Neuron (in vitro differentiated cells): Measurements from ENCODE around the gene NPIPB6.
"Not testable (repeated sequence)": the region's sequence is repeated elsewhere in the genome, so short reads cannot be mapped to it uniquely, and the experiment has no call there.

Experiments used
- H2AFZ ChIP-seq: one replicate; pipeline ENCODE4 v1.6.1; 2013; ENCODE audit warnings: low read depth, mild to moderate bottlenecking, inconsistent platforms, low read length, moderate library complexity
- H3K27me3 ChIP-seq: one replicate; pipeline ENCODE4 v1.6.1; 2013; ENCODE audit warnings: low read length; ENCODE audit not compliant: insufficient read depth
- H3K36me3 ChIP-seq: one replicate; pipeline ENCODE4 v1.6.1; 2013; ENCODE audit warnings: low read length; ENCODE audit not compliant: insufficient read depth
- H3K4me1 ChIP-seq: one replicate; pipeline ENCODE4 v1.6.1; 2013; ENCODE audit warnings: low read length; ENCODE audit not compliant: insufficient read depth
- H3K4me3 ChIP-seq: 2 replicates; pipeline ENCODE4 v1.5.1; 2013; ENCODE audit warnings: mild to moderate bottlenecking, low read length, moderate library complexity
- H3K9me3 ChIP-seq: one replicate; pipeline ENCODE4 v1.6.1; 2013; ENCODE audit warnings: low read length

NPIPB6 gene

DNA sequence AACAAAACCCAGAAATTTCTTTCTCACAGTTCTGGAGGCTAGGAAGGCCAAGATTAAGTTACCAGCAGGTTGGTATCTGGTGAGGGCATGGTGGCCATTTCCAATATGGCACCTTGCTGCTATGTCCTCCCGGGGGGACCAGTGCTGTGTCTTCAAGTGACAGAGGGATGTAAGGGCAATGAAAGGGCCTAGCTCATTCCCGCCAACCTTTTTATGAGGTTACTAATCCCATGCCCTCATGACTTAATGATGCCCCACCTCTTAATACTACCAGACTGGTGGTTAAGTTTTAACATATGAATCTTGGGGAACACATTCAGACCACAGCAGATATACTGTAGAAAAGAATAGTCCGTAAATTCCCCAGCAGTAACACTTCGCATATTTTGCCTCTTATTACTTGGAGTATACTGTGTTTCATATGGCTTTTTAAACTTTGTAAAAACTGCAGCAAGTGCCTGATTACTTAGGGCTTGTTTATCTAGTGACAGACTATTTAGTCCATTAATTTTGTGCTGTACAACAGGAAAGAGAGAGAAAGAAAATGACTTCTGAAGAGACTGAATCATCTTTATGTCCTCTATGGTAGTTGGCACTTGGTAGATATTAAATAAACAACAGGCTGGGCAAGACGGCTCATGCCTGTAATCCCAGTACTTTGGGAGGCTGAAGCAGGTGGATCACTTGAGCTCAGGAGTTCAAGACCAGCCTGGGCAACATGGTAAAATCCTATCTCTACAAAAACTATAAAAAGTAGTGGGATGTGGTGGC is 26.2 kb downstream of the NPIPB6 start:
- not testable (repeated sequence) for H2AFZ ChIP-seq, H3K36me3 ChIP-seq, H3K27me3 ChIP-seq, H3K4me3 ChIP-seq, H3K9me3 ChIP-seq, H3K4me1 ChIP-seq

DNA sequence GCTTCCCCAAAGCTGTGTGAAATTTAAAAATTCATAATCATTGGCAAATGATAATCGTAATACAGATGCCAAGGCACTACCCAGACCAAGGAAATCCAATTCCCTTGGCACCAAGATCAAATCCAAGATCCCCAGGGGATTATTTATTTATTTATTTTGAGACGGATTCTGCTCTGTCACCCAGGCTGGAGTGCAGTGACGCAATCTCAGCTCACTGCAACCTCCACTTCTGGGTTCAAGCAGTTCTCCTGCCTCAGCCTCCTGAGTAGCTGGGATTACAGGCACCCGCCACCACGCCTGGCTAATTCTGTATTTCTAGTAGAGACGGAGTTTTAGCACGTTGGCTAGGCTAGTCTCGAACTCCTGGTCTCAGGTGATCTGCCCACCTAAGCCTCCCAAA is 27.6 kb downstream of the NPIPB6 start:
- H3K4me1 ChIP-seq: not testable (repeated sequence)

DNA sequence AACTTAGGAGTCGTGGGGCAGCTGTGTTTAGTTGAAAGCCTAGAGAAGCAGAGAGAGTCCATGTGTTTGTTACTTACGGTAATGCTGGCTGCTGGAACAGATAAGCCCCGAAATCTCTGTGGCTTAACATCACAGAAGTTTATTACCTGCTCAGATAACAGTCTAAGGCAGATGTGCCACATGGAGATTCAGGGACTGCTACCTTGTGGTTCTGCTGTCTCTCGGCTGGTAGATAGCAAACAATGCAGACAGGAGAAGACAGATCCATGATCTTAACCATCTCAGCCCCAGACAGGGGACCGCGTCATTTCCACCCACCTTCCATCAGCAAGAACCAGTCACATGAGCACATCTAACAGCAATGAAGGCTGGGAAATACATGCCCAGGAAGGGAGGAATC is 30.7 kb downstream of the NPIPB6 start:
- not testable (repeated sequence) for H3K4me3 ChIP-seq, H2AFZ ChIP-seq, H3K27me3 ChIP-seq, H3K36me3 ChIP-seq, H3K4me1 ChIP-seq, H3K9me3 ChIP-seq

More for the DNA sequence above, 27.6 kb downstream of the NPIPB6 start:
- H2AFZ ChIP-seq, H3K36me3 ChIP-seq, H3K27me3 ChIP-seq, H3K9me3 ChIP-seq, H3K4me3 ChIP-seq: not testable (repeated sequence)

DNA sequence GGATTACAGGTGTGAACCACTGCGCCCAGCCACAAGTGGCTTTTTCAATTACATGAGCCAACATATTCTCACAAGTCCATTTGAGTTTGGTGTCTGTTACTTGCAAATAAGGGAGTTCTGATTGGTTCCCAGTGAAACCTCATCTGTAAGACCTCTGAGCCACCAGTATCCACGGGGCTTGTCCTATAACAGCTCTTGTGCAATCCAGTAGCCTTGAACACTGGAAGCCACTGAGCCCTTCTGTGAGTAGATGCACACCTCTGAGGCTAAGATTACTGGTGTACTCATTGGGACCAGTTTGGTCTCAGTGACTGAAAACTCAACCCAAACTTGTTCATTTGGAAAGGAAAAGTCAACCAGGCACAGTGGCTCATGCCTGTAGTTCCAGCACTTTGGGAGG is 32.3 kb downstream of the NPIPB6 start:
- H3K4me3 ChIP-seq, H3K9me3 ChIP-seq, H3K4me1 ChIP-seq, H3K27me3 ChIP-seq, H2AFZ ChIP-seq, H3K36me3 ChIP-seq: not testable (repeated sequence)

DNA sequence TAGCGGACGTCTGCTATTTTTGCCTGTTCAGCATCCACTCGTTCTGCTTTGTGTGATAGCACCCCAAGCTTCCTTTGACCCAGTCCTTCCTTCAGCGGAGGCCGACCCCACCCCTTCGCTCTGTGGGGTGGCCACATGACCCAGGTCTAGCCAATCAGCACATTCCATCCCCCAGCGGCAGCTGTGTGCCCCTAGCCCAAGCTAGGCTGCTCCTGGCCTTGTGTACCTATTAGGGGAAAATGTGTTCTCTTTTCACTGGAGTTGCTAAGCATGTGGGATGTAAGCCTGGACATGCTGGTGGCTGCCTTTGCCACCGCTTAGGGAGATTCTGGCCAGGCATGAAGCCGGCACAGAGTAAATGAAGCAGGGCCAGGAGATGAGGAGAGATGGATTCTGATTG is 33.1 kb downstream of the NPIPB6 start:
- not testable (repeated sequence) for H3K4me1 ChIP-seq, H3K4me3 ChIP-seq, H3K27me3 ChIP-seq, H3K36me3 ChIP-seq, H3K9me3 ChIP-seq, H2AFZ ChIP-seq

DNA sequence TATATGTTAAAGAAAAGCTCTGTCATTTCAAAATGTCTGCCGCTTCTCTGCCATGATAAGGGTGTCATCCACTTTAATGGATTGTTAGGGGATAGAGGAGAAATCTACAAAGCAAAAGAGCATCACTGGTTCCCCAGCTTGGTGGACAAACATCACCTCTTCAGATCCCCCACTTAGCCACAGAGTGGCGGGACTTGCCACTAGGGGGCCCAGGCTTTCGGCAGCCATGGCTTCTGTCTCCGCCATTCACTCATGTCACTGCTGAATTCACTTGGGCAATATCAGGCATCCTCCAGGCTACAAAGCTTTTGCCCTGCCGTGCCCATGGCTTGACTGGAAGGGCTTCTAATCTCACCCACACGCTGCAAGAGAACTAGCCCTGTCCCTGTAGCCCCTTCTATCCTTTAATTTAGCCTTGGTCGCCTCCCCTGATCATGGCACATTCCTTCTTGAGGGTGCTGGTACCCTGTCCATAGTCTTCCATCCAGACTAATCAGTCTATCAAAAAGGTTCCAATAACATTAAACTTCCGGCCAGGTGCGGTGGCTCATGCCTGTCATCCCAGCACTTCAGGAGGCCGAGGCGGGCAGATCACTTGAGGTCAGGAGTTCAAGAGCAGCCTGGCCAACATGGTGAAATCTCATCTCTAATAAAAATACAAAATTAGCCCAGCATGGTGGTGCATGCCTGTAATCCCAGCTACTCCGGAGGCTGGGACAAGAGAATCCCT is 36.3 kb downstream of the NPIPB6 start:
- no peaks in the 10 kb centered on the region for H3K9me3 ChIP-seq
- no peaks in the 10 kb centered on the region for H3K27me3 ChIP-seq
- no peaks in the 10 kb centered on the region for H3K4me1 ChIP-seq

DNA sequence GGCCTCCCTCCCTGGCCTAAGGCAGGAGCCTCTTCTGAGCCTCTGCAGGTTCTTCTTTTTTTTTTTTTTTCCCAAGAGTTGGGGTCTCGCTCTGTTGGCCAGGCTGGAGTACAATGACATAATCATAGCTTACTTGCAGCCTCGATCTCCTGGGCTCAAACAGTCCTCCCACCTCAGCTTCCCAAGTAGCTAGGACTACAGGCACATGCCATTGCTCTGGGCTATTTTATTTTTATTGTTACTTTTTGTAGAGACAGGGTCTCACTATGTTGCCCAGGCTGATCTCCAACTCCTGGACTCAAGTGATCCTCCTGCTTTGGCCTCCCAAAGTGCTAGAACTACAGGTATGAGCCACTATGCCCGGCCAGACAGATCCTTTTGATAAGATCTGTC is 38.4 kb downstream of the NPIPB6 start:
- Histone ChIP-seq H3K4me1 (no peaks in the 10 kb centered on the region), H3K27me3 (no peaks in the 10 kb centered on the region), H2AFZ (no peak overlapping the region), H3K4me3 (no peak overlapping the region), H3K9me3 (no peaks in the 10 kb centered on the region), H3K36me3 (peaks cover 5% of the 10 kb centered on the region)

More for the DNA sequence above, 36.3 kb downstream of the NPIPB6 start:
- no peak overlapping the region for H3K4me3 ChIP-seq
- no peak overlapping the region for H2AFZ ChIP-seq
- no peaks in the 10 kb centered on the region for H3K36me3 ChIP-seq

DNA sequence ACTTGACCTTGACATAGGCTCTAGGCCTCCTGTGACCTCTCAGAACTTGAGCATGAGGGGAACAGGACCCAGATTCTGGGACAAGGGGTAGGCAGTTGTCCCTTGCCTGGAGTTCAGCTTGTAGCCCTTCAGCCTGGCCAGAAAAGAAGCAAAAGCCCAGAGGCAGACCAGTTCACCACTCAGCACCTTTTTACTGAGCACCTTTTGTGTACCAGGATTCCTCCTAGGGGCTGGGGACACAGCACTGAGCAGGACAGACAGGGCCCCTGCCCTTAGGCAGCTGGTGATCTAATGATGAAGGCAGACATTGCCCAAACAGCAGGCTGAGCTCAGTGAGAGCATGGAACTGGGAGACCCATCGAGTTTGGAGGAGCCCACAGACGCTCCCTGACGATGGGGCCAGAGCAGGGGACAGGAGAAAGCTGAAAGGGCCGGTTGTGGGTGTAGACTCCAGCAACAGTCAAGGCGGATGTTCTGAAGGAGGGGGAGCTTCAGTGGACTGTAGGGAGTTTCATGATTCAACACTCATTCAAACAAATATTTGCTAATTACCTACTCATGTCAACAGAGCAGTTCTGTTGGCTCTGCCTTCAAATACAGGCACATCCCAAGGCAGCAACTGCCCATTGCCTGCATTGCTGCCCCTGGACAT is 38.9 kb downstream of the NPIPB6 start:
- no peak overlapping the region for H2AFZ ChIP-seq
- H3K4me3 ChIP-seq: no peak overlapping the region
- H3K4me1 ChIP-seq: no peaks in the 10 kb centered on the region
- no peaks in the 10 kb centered on the region for H3K27me3 ChIP-seq
- H3K9me3 ChIP-seq: no peaks in the 10 kb centered on the region
- H3K36me3 ChIP-seq: peaks cover 9% of the 10 kb centered on the region

DNA sequence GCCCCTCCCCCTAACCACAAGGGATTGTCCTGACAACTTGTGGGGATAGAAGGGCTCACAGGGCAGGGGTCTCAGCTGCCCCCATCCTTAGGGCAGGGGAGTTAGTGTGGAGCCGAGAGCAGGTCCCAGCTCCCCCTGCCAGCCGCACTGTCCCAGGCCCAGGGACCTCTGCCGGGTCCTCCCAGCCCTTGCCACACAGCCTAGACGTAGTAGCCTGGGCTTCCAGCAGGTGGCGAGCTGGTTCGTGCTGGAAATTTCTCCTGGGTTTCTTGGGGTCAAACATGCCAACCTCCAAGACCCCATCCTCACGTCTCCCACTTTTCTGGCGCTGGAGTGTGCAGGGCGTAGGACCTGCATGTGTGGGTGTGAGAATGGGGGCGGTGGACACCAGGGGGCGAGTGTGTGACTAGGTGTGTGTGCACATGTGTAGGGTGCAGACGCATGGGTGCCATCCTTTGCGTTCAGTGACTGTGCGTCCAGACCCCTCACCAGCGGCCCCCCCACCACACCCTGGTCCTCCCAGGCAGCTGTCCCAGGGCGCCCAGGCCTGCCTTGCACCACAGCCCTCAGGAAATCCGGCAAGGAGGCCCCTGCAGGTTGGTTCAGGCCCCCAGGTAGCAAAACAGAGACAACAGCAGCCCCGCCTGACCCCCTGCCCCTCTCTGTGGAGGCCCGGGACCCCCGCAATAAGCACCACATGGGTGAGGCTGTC is 41.5 kb downstream of the NPIPB6 start:
- Histone ChIP-seq H3K9me3 (no peaks in the 10 kb centered on the region), H3K27me3 (no peaks in the 10 kb centered on the region), H3K4me3 (no peak overlapping the region), H3K36me3 (peaks cover 29% of the 10 kb centered on the region), H2AFZ (no peak overlapping the region), H3K4me1 (no peaks in the 10 kb centered on the region)

DNA sequence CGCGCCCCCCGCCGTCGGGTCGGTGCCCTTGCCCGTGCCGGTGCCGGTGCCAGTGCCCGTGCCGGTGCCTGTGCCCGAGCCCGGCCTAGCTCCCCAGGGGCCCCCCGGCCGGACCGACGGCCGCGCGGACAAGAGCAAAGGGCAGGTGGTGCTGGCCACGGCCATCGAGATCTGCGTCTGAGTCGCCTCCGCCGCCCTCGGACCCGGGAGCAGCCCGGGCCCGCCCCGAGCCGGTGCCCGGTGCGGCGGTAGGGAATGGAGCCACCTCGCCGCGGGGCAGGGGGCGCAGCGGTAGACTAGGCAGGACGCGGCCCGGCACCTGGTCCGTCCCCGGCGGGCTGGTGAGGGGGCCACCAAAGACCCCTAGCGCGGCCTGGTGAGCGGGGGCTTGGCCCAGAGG is 42.6 kb downstream of the NPIPB6 start:
- Histone ChIP-seq H3K9me3 (no peaks in the 10 kb centered on the region), H3K36me3 (peaks cover 31% of the 10 kb centered on the region), H3K27me3 (no peaks in the 10 kb centered on the region), H2AFZ (no peak overlapping the region), H3K4me1 (no peaks in the 10 kb centered on the region), H3K4me3 (no peak overlapping the region)

DNA sequence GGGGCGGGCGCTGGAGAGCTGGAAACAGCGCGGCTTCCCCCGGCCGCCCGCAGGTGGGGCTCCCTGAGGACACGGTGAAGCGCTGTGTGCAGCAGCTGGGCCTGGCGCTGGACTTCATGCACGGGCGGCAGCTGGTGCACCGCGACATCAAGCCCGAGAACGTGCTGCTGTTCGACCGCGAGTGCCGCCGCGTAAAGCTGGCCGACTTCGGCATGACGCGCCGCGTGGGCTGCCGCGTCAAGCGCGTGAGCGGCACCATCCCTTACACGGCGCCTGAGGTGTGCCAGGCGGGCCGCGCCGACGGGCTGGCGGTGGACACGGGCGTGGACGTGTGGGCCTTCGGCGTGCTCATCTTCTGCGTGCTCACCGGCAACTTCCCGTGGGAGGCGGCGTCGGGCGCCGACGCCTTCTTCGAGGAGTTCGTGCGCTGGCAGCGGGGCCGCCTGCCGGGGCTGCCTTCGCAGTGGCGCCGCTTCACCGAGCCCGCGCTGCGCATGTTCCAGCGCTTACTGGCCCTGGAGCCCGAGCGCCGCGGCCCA is 43.2 kb downstream of the NPIPB6 start:
- Histone ChIP-seq H3K9me3 (no peaks in the 10 kb centered on the region), H3K4me1 (no peaks in the 10 kb centered on the region), H3K27me3 (no peaks in the 10 kb centered on the region), H3K36me3 (peaks cover 31% of the 10 kb centered on the region), H3K4me3 (no peak overlapping the region), H2AFZ (no peak overlapping the region)

DNA sequence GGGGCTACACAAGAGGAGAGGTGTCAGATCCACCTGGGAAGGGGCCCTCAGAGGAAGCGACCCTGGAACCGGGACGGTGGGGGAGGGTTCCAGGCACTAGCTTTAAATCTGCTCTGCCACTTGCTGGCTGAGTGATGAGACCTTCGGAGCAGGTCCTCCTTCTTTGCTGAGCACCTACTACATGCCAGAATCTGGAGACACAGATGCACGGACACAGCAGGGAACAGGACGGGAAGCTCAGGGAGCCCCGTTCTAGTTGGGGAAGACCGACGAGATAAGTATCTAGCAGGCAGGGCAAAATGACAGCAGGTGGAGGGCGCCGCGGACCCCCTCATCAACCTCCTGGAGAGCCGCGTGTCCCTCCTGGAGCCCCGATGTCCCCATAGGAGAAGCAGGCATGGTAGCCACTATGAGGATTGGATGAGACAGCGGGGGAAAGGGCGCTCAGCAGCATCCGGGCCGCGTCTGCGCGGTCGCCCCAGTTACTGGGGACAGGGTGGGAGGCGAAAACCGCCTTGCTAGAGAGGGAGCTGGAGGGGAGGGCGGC is 43.8 kb downstream of the NPIPB6 start:
- no peak overlapping the region for H3K4me3 ChIP-seq

More for the DNA sequence above, 43.8 kb downstream of the NPIPB6 start:
- Histone ChIP-seq H2AFZ (no peak overlapping the region), H3K4me1 (no peaks in the 10 kb centered on the region), H3K27me3 (no peaks in the 10 kb centered on the region), H3K36me3 (peaks cover 31% of the 10 kb centered on the region), H3K9me3 (no peaks in the 10 kb centered on the region)
